Astrocyte (in vitro differentiated cells and primary cell): ENCODE results near the gene POU2AF1. TPM values are rescaled to one million over a fixed set of nuclear protein-coding genes. Genes with fewer than 3 reads are reported as not detected.

Experiments used
- DNase-seq: peaks from one replicate; pipeline ENCODE4 v3.0.0-alpha.2; 2010; ENCODE audit warnings: low read depth
- FAIRE-seq: peaks from 2 replicates; lab custom pipeline; 2011; peaks lifted over from hg19 to GRCh38; lab: Jason Lieb, UNC
- H2AFZ ChIP-seq: 2 replicates; pipeline ENCODE4 v1.6.0; 2012; ENCODE audit warnings: low read depth, low read length, inconsistent platforms
- H3K27ac ChIP-seq: 2 replicates; pipeline ENCODE4 v1.5.1; 2011; ENCODE audit warnings: low read depth, low read length, inconsistent platforms
- H3K27me3 ChIP-seq: 2 replicates; pipeline ENCODE4 v1.6.0; 2011; ENCODE audit warnings: low read length, inconsistent platforms; ENCODE audit not compliant: insufficient read depth
- H3K36me3 ChIP-seq: 2 replicates; pipeline ENCODE4 v1.5.1; 2011; ENCODE audit warnings: low read length, inconsistent platforms; ENCODE audit not compliant: insufficient read depth
- H3K4me1 ChIP-seq: 2 replicates; pipeline ENCODE4 v1.5.1; 2011; ENCODE audit warnings: low read length, inconsistent platforms; ENCODE audit not compliant: insufficient read depth
- H3K4me2 ChIP-seq: 2 replicates; pipeline ENCODE4 v1.6.0; 2012; ENCODE audit warnings: low read length, inconsistent platforms
- H3K4me3 ChIP-seq: 2 replicates; pipeline ENCODE4 v1.5.1; 2011; ENCODE audit warnings: low read depth, mild to moderate bottlenecking, low read length, inconsistent platforms; ENCODE audit not compliant: insufficient read depth
- H3K79me2 ChIP-seq: 2 replicates; pipeline ENCODE4 v1.6.0; 2012; ENCODE audit warnings: mild to moderate bottlenecking, low read length, inconsistent platforms; ENCODE audit not compliant: insufficient read depth
- H3K9ac ChIP-seq: 2 replicates; pipeline ENCODE4 v1.6.0; 2012; ENCODE audit warnings: mild to moderate bottlenecking, low read length, inconsistent platforms
- H3K9me3 ChIP-seq: 2 replicates; pipeline ENCODE4 v1.5.1; 2012; ENCODE audit warnings: low read depth, mild to moderate bottlenecking, low read length, inconsistent platforms; ENCODE audit not compliant: insufficient read depth
- H4K20me1 ChIP-seq: 2 replicates; pipeline ENCODE4 v1.6.0; 2012; ENCODE audit warnings: low read length, inconsistent platforms; ENCODE audit not compliant: insufficient read depth
- H3K27ac Mint-ChIP-seq: one replicate; pipeline ENCODE4 v1.8.0; 2021; ENCODE audit warnings: mild to moderate bottlenecking, mixed read lengths; ENCODE audit not compliant: unreplicated experiment
- H3K27me3 Mint-ChIP-seq: one replicate; pipeline ENCODE4 v1.8.0; 2021; ENCODE audit warnings: low read depth, mixed read lengths; ENCODE audit not compliant: unreplicated experiment
- H3K36me3 Mint-ChIP-seq: one replicate; pipeline ENCODE4 v1.8.0; 2021; ENCODE audit warnings: low read depth, mixed read lengths; ENCODE audit not compliant: unreplicated experiment
- H3K4me1 Mint-ChIP-seq: one replicate; pipeline ENCODE4 v1.8.0; 2021; ENCODE audit warnings: low read depth, mixed read lengths; ENCODE audit not compliant: unreplicated experiment
- H3K4me3 Mint-ChIP-seq: one replicate; pipeline ENCODE4 v1.8.0; 2021; ENCODE audit warnings: mild to moderate bottlenecking, moderate library complexity, mixed read lengths; ENCODE audit not compliant: unreplicated experiment
- H3K9me3 Mint-ChIP-seq: one replicate; pipeline ENCODE4 v1.8.0; 2021; ENCODE audit warnings: mild to moderate bottlenecking, mixed read lengths; ENCODE audit not compliant: unreplicated experiment
- CTCF ChIP-seq: IDR thresholded peaks from 2 replicates; pipeline ENCODE4 v1.5.1; 2011; ENCODE audit warnings: low read depth, mild to moderate bottlenecking, inconsistent platforms, low read length, moderate library complexity; ENCODE audit not compliant: insufficient read depth
- EZH2 ChIP-seq: IDR thresholded peaks from 2 replicates; pipeline ENCODE4 v1.6.1; 2012; ENCODE audit warnings: mild to moderate bottlenecking, low read length, inconsistent platforms; ENCODE audit not compliant: insufficient read depth
- total RNA-seq: library from RNA; stranded (reverse); gene quantifications from 2 replicates; pipeline ENCODE4 v1.2.1, GENCODE V29; 2021

Gene POU2AF1
- total RNA-seq, 1 donor from 2014 or later = not detected

- Histone ChIP-seq H4K20me1 (no peaks in the 10 kb centered on the region), H3K27ac (no peak overlapping the region), H3K4me3 (no peak overlapping the region), H2AFZ (no peak overlapping the region), H3K79me2 (no peaks in the 10 kb centered on the region), H3K4me2 (no peak overlapping the region), H3K4me1 (no peaks in the 10 kb centered on the region), H3K36me3 (no peaks in the 10 kb centered on the region), H3K9me3 (no peaks in the 10 kb centered on the region), H3K9ac (no peak overlapping the region), H3K27me3 (peaks cover 13% of the 10 kb centered on the region)
- no peak for FAIRE-seq
- Mint-ChIP-seq H3K27me3 (peaks cover 22% of the 10 kb centered on the region), H3K36me3 (no peaks in the 10 kb centered on the region), H3K27ac (no peak overlapping the region), H3K9me3 (peaks cover 3% of the 10 kb centered on the region), H3K4me1 (no peaks in the 10 kb centered on the region), H3K4me3 (no peak overlapping the region)
- TF ChIP-seq EZH2 = no peak
- TF ChIP-seq CTCF = no peak
- DNase-seq = no peak
Measured at GRCh38 chr11:111416231-111416960, 37.3 kb upstream of the POU2AF1 start.

DNA sequence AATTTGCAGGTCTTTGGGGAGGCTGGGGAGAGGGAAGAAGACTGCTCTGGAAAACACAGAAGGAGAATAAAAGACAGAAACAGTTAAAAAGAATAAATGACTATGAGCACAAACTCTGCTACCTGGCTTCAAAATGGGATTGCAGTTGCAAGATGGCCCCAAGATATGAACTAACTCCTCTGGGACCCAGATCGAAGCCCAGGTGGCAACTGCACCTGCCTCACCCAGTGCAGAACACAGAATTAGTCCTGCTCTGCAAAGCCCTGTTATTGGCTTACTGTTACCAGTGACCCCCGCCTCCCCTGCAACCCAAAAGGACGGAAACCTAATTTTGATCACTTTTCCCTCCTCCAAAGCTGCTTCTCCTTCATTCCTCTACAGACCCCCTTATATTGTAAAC, 35.9 kb upstream of the POU2AF1 start:
- Histone ChIP-seq H3K27me3 (peaks cover 13% of the 10 kb centered on the region), H3K4me3 (no peak overlapping the region), H3K4me2 (no peak overlapping the region), H2AFZ (no peak overlapping the region), H3K4me1 (no peaks in the 10 kb centered on the region), H4K20me1 (no peaks in the 10 kb centered on the region), H3K79me2 (no peaks in the 10 kb centered on the region), H3K9ac (no peak overlapping the region), H3K27ac (no peak overlapping the region), H3K36me3 (no peaks in the 10 kb centered on the region), H3K9me3 (no peaks in the 10 kb centered on the region)
- no peak overlapping the region for H3K27ac Mint-ChIP-seq
- H3K9me3 Mint-ChIP-seq = peaks cover 6% of the 10 kb centered on the region
- H3K27me3 Mint-ChIP-seq = peaks cover 24% of the 10 kb centered on the region
- H3K4me1 Mint-ChIP-seq = no peaks in the 10 kb centered on the region
- no peak for TF ChIP-seq EZH2
- no peak for TF ChIP-seq CTCF
- H3K4me3 Mint-ChIP-seq = no peak overlapping the region
- DNase-seq (no peak), FAIRE-seq (no peak)
- peaks cover 2% of the 10 kb centered on the region for H3K36me3 Mint-ChIP-seq

GRCh38 chr11:111414267-111414931, 35.3 kb upstream of the POU2AF1 start:
- DNase-seq (no peak), FAIRE-seq (no peak)
- TF ChIP-seq CTCF = no peak
- no peak for TF ChIP-seq EZH2
- H3K4me3 ChIP-seq = no peak overlapping the region
- H3K9me3 Mint-ChIP-seq = peaks cover 6% of the 10 kb centered on the region
- H3K9me3 ChIP-seq = no peaks in the 10 kb centered on the region
- H3K4me1 Mint-ChIP-seq = no peaks in the 10 kb centered on the region
- no peaks in the 10 kb centered on the region for H3K36me3 ChIP-seq
- no peak overlapping the region for H3K27ac ChIP-seq
- peaks cover 13% of the 10 kb centered on the region for H3K27me3 ChIP-seq
- H4K20me1 ChIP-seq = no peaks in the 10 kb centered on the region
- no peak overlapping the region for H2AFZ ChIP-seq
- H3K27me3 Mint-ChIP-seq = peaks cover 24% of the 10 kb centered on the region
- no peaks in the 10 kb centered on the region for H3K79me2 ChIP-seq
- H3K27ac Mint-ChIP-seq = no peak overlapping the region
- H3K4me3 Mint-ChIP-seq = no peak overlapping the region
- H3K36me3 Mint-ChIP-seq = peaks cover 2% of the 10 kb centered on the region
- H3K9ac ChIP-seq = no peak overlapping the region
- no peak overlapping the region for H3K4me2 ChIP-seq
- no peaks in the 10 kb centered on the region for H3K4me1 ChIP-seq
